Gastroesophageal sphincter (tissue), 3 donors: ENCODE results near the gene PTGFRN.

Source experiments
- CTCF ChIP-seq, 4 experiments: fragments of 200-600 bp in 2 of 4; fragments of 450-650 bp in 2 of 4; sonication (generic) in 1 of 4; IDR thresholded peaks; one replicate each; pipeline ENCODE4 v1.5.1; 2017 to 2019; ENCODE audit warnings: antibody characterized with exemption in 4 of 4, mild to moderate bottlenecking in 2 of 4, moderate library complexity in 2 of 4
- POLR2A ChIP-seq, 2 donors: fragments of 450-650 bp; IDR thresholded peaks; one replicate each; pipeline ENCODE4 v1.6.1; 2017; ENCODE audit warnings: antibody characterized with exemption in 2 of 2, mild to moderate bottlenecking in 2 of 2, moderate library complexity in 1 of 2
- POLR2AphosphoS5 ChIP-seq: sonication (generic); formaldehyde crosslinking; IDR thresholded peaks from one replicate; pipeline ENCODE4 v1.6.1; 2017; ENCODE audit warnings: antibody characterized with exemption

DNA sequence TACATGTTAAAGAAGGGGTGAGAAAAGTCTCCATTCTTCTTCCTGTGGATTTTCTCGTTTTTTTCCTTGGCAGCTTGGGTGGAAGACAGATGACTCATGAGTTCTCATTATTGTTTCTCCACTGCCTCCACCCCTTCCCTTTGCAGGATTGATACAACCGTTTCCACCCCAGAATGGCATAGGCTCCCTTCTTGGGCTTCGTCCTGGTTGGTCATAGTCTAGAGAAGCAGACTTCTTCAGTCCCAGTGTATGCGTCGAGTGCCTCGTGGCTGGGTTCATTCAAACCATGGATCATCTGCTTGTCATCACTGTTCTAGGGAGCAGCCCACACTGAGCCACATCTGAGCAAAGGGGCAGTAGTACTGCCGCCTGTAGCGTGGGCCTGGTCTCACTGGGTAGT, 13.7 kb downstream of the PTGFRN start:
- TF ChIP-seq CTCF (IDR thresholded peaks at IDR 0.05) = no peak
- TF ChIP-seq POLR2AphosphoS5 = no peak
- TF ChIP-seq POLR2A (IDR thresholded peaks at IDR 0.05) = no peak
